ENCODE results near the gene LY6G6D.

GRCh38 chr6:31687321-31687720, 27.8 kb upstream of the LY6G6D start:
- TF ChIP-seq EZH2 (IDR thresholded peaks at IDR 0.05; ENCODE audit: borderline replicate concordance, low read length), result no peak
- no peak for TF ChIP-seq CTCF (IDR thresholded peaks at IDR 0.05; ENCODE audit: low read length)

All from OCI-LY1 (cell line).